GM12873 (cell line): ENCODE results near the gene DOK7.

ENCODE experiments used
- TF ChIP-seq, protein P1 (sequence below): IDR thresholded peaks from 2 replicates; pipeline ENCODE4 v1.5.1; 2012; ENCODE audit warnings: low read depth, mild to moderate bottlenecking, moderate library complexity, low read length, control low read depth; ENCODE audit not compliant: insufficient read depth; ENCODE audit errors: missing control alignments

DOK7 gene

DNA sequence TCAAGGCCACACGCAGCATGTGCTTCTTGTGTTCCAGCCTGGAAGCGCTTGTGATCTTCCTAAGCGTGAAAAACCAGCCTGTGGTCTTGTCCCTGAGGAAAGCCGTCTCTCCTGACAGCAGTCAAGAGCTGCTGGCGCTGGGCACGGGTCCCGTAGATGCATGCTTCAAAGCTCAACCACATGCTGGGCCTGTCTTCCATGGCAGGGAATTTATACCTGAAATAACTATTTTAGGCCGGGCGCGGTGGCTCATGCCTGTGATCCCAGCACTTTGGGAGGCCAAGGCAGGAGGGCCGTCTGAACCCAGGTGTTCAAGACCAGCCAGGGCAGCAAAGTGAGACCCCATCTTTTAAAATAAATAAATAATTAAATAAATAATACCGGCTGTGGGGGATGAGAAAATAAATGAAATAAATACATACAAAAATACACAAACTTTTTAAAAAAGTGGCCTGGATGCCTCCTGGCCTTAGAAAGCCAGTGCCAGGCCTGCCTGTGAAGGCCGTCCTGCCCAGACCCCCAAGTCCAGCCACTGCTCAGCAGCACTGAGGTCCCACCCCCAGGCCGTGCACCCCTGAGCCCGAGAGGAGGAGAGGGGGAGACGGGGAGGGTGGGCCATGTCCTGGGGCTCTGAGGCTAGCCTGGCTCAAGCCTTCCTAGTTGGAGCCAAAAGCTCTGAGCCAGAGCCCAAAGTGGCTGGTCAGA is 58.7 kb downstream of the DOK7 start:
- TF ChIP-seq, protein P1, sequence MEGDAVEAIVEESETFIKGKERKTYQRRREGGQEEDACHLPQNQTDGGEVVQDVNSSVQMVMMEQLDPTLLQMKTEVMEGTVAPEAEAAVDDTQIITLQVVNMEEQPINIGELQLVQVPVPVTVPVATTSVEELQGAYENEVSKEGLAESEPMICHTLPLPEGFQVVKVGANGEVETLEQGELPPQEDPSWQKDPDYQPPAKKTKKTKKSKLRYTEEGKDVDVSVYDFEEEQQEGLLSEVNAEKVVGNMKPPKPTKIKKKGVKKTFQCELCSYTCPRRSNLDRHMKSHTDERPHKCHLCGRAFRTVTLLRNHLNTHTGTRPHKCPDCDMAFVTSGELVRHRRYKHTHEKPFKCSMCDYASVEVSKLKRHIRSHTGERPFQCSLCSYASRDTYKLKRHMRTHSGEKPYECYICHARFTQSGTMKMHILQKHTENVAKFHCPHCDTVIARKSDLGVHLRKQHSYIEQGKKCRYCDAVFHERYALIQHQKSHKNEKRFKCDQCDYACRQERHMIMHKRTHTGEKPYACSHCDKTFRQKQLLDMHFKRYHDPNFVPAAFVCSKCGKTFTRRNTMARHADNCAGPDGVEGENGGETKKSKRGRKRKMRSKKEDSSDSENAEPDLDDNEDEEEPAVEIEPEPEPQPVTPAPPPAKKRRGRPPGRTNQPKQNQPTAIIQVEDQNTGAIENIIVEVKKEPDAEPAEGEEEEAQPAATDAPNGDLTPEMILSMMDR: no peak

DNA sequence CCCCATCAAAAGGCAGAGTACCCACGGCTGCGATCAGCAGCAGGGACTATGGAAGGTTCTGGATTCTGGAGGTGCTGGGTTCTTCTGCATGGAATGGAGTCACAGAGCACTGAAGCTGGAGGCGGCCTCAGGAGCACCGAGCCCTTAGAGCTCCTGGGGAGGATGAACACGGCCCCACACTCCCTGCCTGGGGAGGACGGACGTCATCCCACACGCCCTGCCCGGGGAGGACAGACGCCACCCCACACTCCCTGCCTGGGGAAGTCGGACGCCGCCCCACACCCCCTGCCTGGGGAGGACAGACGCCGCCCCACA is 59.2 kb downstream of the DOK7 start:
- TF ChIP-seq, protein P1: no peak

DNA sequence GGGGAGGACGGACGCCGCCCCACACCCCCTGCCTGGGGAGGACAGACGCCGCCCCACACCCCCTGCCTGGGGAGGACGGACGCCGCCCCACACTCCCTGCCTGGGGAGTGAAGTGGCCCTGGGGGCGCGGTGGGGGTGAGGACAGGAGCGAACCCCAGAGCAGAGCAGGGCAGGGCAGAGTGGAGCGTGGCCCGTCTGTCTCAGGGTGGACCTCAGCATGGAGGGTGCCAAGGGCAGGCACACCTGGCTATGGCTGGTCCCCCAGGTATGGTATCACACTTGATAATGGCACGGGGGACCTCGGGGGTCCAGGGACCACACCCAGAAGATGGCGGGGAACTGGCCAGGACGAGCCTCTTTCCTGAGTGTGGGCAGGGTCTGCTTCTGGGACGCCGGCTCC is 59.5 kb downstream of the DOK7 start:
- TF ChIP-seq, protein P1: no peak

DNA sequence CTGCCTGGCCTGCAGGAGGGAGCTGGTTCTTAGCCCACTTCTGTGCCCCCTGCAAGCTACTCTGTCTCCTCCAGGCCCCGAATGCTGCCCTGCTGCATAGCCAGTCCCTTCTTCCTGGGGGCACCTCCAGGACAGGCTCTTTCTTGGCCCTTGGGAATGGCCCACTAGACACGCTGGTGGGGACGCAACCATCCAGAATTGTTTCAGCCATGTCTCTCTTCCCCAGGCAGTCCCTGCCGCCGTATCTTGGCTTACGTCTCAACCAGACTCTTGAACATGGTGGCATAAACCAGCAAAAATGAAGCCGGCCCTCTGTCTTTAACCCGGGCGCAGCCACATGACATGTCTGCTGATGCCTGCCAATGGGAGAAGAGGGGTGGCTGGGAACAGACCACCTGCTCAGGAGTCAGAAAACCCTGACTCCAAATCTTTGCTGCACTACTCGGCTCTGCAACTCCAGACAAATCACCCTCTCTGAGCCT is 60.1 kb downstream of the DOK7 start:
- TF ChIP-seq, protein P1: no peak

DNA sequence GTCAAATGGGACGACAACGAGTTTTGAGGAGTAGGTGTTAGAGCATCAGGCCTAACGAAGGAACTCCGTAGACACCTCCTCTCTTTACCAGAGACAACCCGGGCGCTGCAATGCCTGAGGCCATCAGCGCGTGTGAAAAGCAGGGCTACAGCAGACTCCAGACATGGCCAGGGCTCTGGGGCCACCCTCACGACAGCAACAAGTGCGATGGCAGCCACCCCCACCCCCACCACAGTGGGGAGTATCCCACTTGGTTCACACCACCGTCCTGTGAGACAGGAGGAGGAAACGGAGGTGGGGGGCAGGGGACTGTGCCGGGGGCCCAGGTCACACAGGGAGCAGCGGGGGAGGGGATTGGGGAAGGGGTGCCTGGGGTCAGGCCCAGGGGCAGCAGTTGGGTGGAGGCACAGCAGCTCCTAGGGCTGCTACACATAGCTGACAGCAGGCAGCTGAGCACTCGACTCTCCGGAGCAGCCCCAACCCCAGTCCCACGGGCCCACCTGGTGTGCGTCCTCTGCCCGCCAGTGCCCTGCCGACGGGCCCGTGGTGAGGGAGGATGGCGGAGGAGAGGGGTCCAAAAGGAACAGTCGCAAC is 60.6 kb downstream of the DOK7 start:
- TF ChIP-seq, protein P1: no peak

DNA sequence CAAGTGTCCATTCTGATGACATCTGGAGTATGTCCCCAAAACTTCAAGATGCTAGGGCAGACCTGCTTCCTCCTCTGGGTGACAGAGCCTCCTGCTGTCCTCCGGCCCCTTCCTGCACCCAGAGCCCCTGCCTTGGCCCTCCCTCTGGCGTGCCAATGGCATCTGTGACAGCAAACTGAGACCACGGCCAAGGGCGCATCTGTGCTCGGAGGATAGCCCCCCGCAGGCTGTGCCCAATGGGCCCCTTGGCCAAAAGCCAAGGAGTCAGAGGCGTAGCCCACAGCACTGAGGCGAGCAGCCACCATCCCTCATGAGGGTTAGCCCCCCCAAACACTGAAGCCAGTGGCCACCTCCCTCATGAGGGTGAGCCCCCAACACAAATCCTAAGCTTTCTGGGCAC is 61.2 kb downstream of the DOK7 start:
- TF ChIP-seq, protein P1: no peak

DNA sequence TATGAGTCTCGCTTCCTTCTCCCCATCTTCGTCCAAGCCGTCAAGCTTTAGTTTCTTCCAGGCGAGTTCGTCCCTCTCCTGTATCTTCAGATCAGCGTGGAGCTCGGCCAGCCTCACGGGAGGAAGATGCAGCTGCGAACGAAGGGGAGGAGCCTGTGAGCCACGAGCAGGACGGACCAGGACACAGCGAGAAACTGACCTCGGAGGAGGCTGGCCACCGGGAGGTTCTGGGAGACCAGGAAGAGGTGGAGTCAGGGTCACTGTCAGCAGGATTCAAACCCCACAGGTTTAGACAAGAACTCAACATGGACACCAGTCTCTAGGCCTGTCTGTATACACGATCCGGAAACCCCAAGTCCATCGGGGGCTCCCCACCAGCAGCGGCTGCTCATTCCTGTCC is 61.8 kb downstream of the DOK7 start:
- TF ChIP-seq, protein P1: no peak
